HepG2 (cell line): ENCODE results near the gene GLS2. TPM values are rescaled to one million over a fixed set of nuclear protein-coding genes. Genes with fewer than 3 reads are reported as not detected.
A peak's percentile ranks its signal among the peaks of the same experiment; 100 is the strongest.

Experiments used
- BORCS8-MEF2B ChIP-seq: sonication (generic); formaldehyde crosslinking; IDR thresholded peaks from 2 replicates; pipeline ENCODE4 v1.8.0; 2022; ENCODE audit warnings: mild to moderate bottlenecking, missing genetic modification reagents
- HHEX ChIP-seq: IDR thresholded peaks from 2 replicates; pipeline ENCODE4 v1.6.1; 2016; ENCODE audit warnings: control low read depth
- IKZF4 ChIP-seq: sonication (generic); formaldehyde crosslinking; IDR thresholded peaks from 2 replicates; pipeline ENCODE4 v1.5.1; 2020; ENCODE audit warnings: borderline replicate concordance, mild to moderate bottlenecking, low read depth, missing genetic modification reagents; ENCODE audit errors: not compliant biosample characterization
- MED1 ChIP-seq: sonication (generic); formaldehyde crosslinking; IDR thresholded peaks from 2 replicates; pipeline ENCODE4 v1.4.0; 2020; ENCODE audit warnings: missing genetic modification reagents
- NR1H2 ChIP-seq: sonication (generic); formaldehyde crosslinking; IDR thresholded peaks from 2 replicates; pipeline ENCODE4 v1.8.1; 2022; ENCODE audit warnings: low read depth, missing genetic modification reagents, borderline replicate concordance
- PRDM4 ChIP-seq: sonication (generic); formaldehyde crosslinking; IDR thresholded peaks from 2 replicates; pipeline ENCODE4 v1.9.0; 2021; ENCODE audit warnings: missing genetic modification reagents, borderline replicate concordance
- SNAPC4 ChIP-seq: sonication (generic); formaldehyde crosslinking; IDR thresholded peaks from 2 replicates; pipeline ENCODE4 v1.4.0; 2020; ENCODE audit warnings: mild to moderate bottlenecking, missing genetic modification reagents
- SRF ChIP-seq: IDR thresholded peaks from 2 replicates; pipeline ENCODE4 v1.6.1; 2011; ENCODE audit warnings: mild to moderate bottlenecking, low read depth, low read length, moderate library complexity
- SRY ChIP-seq: sonication (generic); formaldehyde crosslinking; IDR thresholded peaks from 2 replicates; pipeline ENCODE4 v1.8.0; 2022; ENCODE audit warnings: mild to moderate bottlenecking, missing genetic modification reagents
- SUZ12 ChIP-seq: fragments of 150-350 bp; IDR thresholded peaks from 2 replicates; pipeline ENCODE4 v1.6.1; 2014; ENCODE audit warnings: low read depth, low read length
- ZBTB40 ChIP-seq, 2 experiments: fragments of 450-650 bp in 1 of 2; sonication (generic) in 1 of 2; formaldehyde crosslinking in 1 of 2; IDR thresholded peaks; 2 replicates each; pipeline versions ENCODE4 v1.6.1 to v1.8.0; 2016 to 2022; ENCODE audit warnings: antibody characterized with exemption in 1 of 2, mild to moderate bottlenecking in 1 of 2, missing genetic modification reagents in 1 of 2
- ZNF557 ChIP-seq: sonication (generic); formaldehyde crosslinking; IDR thresholded peaks from 2 replicates; pipeline ENCODE4 v1.4.0; 2020; ENCODE audit warnings: missing genetic modification reagents
- ZNF883 ChIP-seq: sonication (generic); formaldehyde crosslinking; IDR thresholded peaks from 2 replicates; pipeline ENCODE4 v1.5.1; 2020; ENCODE audit warnings: mild to moderate bottlenecking, missing genetic modification reagents; ENCODE audit errors: not compliant biosample characterization
- polyA plus RNA-seq, 8 experiments: library from polyadenylated mRNA; depleted of rRNA in 3 of 8; stranded (reverse) in 7 of 8; unstranded in 1 of 8; fragments of >200 nt; fragmentation: Illumina TruSeq in 4 of 8; extraction: Trizol in 4 of 8; gene quantifications; 2 replicates each; pipeline versions ENCODE4 v1.2.1 to v1.2.3, GENCODE V29; 2011 to 2016; ENCODE audit warnings: low read depth in 4 of 8, missing spikeins in 1 of 8, mixed read lengths in 1 of 8; ENCODE audit not compliant: insufficient read depth in 1 of 8
- total RNA-seq, 5 experiments: library from RNA; depleted of rRNA; stranded (reverse); fragments of >200 nt; fragmentation: Illumina TruSeq; extraction: Trizol; gene quantifications; 2 replicates each; pipeline ENCODE4 v1.2.3, GENCODE V29; 2016; ENCODE audit warnings: low read depth in 1 of 5

The GLS2 gene
- total and polyA plus RNA-seq, 2 of the 13 experiments (the other 11 are each of a cell fraction or from before 2014, with no cell fraction given), result 8.6 to 12.2 TPM

GRCh38 chr12:56476972-56477432 is 11.0 kb downstream of the GLS2 start (continued):
- no peak for TF ChIP-seq ZBTB40 (IDR thresholded peaks at IDR 0.05)
- no peak for TF ChIP-seq ZBTB40 (CRISPR knock-in tag; IDR thresholded peaks at IDR 0.05)
- TF ChIP-seq SRY (CRISPR knock-in tag), result no peak
- TF ChIP-seq IKZF4, result no peak
- no peak for TF ChIP-seq NR1H2 (CRISPR knock-in tag)
- no peak for TF ChIP-seq SUZ12
- TF ChIP-seq PRDM4 (CRISPR knock-in tag), result no peak
- no peak for TF ChIP-seq ZNF883 (CRISPR knock-in tag)
- no peak for TF ChIP-seq BORCS8-MEF2B
- no peak for TF ChIP-seq ZNF557
- TF ChIP-seq SRF, result no peak
- TF ChIP-seq HHEX (CRISPR knock-in tag), result no peak
- no peak for TF ChIP-seq SNAPC4
- TF ChIP-seq MED1, result peak; percentile 10; the same call in 1 of the 2 replicates
